GM12892 (cell line): Measurements from ENCODE around the gene RHBDL1.
A peak's percentile ranks its signal among the peaks of the same experiment; 100 is the strongest.

ENCODE experiments used
- POLR2A ChIP-seq: IDR thresholded peaks from 2 replicates; pipeline ENCODE4 v1.6.1; 2011; ENCODE audit warnings: low read depth, low read length, control low read depth
- POLR2AphosphoS5 ChIP-seq: IDR thresholded peaks from 2 replicates; pipeline ENCODE4 v1.6.1; 2011; ENCODE audit warnings: low read depth, low read length, control low read depth
- TAF1 ChIP-seq: IDR thresholded peaks from 2 replicates; pipeline ENCODE4 v1.6.1; 2011; ENCODE audit warnings: low read depth, mild to moderate bottlenecking, control low read depth, low read length, borderline replicate concordance

GRCh38 chr16:720990-721764, 45.7 kb downstream of the RHBDL1 start, which contains the start of gene ANTKMT:
- TF ChIP-seq POLR2A (peak; percentile 94), POLR2AphosphoS5 (peak; percentile 92), TAF1 (peak; percentile 48; the same call in 1 of the 2 replicates)
